ENCODE results near the gene UCMA.
"Not testable (repeated sequence)": the region's sequence is repeated elsewhere in the genome, so short reads cannot be mapped to it uniquely, and the experiment has no call there.

- not testable (repeated sequence) for TF ChIP-seq CTCF, POLR2A (IDR thresholded peaks at IDR 0.05)
Observed at GRCh38 chr10:13234736-13235135, 562 bp upstream of the UCMA start.
